ENCODE results near the gene DNAJA2.
A peak's percentile ranks its signal among the peaks of the same experiment; 100 is the strongest.
"Not testable (repeated sequence)": the region's sequence is repeated elsewhere in the genome, so short reads cannot be mapped to it uniquely, and the experiment has no call there.

Gene DNAJA2

DNA sequence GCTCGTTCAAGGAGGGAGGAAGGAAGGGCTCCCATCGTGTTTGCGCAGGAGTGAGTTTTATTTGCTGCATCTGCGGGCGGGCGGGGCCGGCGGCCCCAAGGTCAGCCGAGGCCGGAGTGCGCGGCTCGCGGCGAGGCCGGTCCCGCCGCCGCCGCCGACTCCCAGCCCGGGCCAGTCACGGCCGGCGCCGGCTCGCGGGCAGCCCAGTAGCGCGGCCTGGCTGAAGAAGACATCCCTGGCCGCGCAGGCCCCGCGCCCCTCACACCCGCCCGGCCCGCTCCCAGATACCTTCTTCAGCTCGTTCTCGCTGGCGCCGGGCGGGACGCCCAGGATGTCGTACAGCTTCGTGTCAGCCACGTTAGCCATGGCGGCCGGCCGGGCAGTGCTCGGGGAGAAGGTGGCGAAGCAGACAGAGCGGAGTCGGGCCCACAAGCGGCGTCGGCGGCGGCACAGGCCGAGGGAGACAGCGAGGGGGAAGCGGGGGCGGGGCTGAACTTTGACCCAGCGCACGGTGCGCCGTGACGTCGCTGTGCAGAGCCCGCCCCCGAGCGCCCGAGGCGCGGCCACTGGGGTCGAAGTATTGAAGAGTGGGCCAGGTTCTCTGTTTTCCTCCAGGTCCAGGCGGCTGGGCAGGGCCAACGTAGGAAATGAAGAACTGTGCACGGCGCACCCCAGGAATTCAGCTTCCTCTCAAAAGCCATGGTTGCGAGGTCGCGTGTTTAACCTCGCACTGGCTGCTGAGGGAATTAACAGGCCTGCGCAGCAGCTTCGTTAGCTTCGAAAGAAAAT, at the start of gene DNAJA2:
Gene DNAJA2 (minus strand): TSS at position 468 of the 789 bp plus-strand sequence. CDS start 102 bp downstream, at position 366.
- DNase-seq: peak; percentile 88

GRCh38 chr16:47019568-47019967, 46.1 kb upstream of the DNAJA2 start:
- no peak for DNase-seq

DNA sequence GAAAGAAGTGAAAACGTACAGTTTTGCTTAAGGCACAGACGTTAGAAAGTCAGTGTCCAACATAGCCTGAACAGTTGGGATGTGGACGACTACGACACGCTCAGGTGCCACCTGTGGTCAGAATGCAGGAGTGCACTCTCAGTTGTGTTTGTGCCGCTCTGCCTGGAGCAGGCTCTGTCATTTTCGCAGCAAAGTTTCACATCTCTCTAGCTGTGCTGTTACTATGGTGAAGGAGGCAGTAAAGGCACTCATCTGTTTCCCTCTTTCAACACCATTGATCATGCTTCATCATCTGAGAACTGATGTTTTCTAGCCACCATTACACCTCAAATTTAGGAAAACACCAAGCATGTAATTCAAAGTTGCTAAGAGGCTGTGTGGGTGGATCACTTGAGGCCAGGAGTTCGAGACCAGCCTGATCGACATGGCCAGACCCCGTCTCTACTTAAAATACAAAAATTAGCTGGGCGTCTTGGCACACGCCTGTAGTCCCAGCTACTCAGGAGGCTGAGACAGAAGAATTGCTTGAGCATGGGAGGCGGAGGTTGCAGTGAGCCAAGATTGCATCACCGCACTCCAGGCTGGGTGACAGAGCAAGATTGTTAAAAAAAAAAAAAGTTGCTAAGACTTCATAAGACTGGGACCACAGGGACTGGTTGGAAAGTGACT, 44.9 kb upstream of the DNAJA2 start:
- DNase-seq: peak; percentile 72

GRCh38 chr16:47017636-47018035, 44.2 kb upstream of the DNAJA2 start:
- DNase-seq: no peak

GRCh38 chr16:47016700-47017133, 43.2 kb upstream of the DNAJA2 start:
- peak; percentile 25 for DNase-seq

DNA sequence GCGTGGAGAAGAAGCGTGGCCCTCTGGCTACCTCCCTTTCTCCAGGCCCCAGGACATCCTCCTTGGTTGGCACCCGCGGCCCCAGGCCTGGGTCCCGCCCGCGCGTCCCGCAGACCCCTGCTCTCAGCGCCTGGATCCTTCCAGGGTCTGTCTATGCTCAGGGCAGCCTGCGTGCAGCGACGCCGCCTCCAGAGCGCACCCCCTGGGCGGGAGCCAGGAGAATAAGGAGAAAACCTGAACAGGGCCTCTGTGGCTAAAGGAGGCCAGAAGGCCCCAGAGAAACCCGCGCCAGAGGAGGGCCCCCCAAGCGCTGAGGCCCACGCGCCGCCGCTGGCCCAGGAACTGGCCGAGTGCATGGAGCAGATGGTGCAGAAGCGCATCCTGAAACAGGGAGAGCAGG, 40.4 kb upstream of the DNAJA2 start:
- no peak for DNase-seq

DNA sequence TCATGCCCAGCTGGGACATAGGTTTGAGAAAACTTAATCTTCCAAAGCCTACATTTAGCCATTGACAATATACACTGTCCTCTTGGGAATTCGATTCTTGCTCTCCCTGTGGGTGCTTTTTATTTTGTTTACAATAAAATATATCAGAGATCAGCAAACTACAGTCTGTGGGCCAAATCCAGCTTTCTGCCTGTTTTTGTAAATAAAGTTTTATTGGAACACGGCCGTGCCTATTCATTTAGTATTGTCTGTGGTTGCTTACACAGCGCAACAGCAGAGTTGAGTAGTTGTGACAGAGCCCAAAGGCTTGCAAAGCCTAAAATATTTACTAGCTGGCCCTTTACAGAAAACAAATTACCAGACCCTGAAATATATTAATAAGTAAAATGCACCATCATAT, 39.7 kb upstream of the DNAJA2 start:
- DNase-seq: no peak

DNA sequence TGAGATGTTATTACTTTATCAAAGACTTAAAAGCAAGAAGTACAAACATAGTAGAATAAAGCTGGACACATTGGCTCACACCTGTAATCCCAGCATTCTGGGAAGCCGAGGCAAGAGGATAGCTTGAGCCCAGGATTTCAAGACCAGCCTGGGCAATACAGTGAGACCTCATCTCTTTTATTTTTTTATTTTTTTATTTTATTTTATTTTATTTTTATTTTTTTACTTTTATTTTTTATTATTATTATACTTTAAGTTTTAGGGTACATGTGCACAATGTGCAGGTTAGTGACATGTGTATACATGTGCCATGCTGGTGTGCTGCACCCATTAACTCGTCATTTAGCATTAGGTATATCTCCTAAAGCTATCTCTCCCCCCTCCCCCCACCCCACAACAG, 37.3 kb upstream of the DNAJA2 start:
- not testable (repeated sequence) for DNase-seq

DNA sequence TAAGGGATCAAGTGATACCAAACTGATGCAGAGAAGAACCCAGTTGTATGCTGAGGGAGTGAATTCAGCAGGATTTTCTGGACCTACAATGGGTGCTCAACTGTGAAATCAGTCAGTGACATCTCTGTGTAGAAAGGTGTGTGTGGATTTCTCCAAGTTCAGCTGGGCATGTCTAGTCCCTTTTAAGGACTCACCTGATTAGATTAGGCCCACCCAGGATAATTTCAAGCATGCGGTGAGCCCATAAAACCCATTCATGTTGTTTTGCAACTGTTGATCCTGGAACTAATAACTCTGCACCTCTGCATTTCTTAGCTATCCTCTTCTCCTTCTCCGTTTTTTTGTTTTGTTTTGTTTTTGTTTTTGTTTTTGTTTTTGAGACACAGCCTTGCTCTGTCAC, 35.1 kb upstream of the DNAJA2 start:
- DNase-seq: no peak

DNA sequence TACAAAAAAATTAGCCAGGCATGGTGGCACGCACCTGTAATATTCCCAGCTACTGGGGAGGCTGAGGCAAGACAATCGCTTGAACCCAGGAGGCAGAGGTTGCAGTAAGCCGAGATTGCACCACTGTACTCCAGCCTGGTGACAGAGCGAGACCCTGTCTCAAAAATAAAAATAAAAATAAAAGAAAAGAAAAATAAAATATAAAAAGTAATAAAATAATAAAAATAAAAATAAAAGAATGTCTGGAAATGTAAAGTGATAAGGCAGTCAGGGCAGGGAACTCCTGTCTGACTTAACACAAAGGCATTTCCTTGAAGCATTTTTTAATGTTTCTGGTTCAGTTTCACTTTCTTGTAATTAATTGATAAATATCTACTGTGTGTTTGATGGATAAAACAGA, 34.7 kb upstream of the DNAJA2 start:
- no peak for DNase-seq

GRCh38 chr16:47004652-47005051, 31.2 kb upstream of the DNAJA2 start:
- no peak for DNase-seq

- not testable (repeated sequence) for DNase-seq
Measured at GRCh38 chr16:47000066-47000465, 26.6 kb upstream of the DNAJA2 start.

- no peak for DNase-seq
Measured at GRCh38 chr16:46997844-46998243, 24.4 kb upstream of the DNAJA2 start.

DNA sequence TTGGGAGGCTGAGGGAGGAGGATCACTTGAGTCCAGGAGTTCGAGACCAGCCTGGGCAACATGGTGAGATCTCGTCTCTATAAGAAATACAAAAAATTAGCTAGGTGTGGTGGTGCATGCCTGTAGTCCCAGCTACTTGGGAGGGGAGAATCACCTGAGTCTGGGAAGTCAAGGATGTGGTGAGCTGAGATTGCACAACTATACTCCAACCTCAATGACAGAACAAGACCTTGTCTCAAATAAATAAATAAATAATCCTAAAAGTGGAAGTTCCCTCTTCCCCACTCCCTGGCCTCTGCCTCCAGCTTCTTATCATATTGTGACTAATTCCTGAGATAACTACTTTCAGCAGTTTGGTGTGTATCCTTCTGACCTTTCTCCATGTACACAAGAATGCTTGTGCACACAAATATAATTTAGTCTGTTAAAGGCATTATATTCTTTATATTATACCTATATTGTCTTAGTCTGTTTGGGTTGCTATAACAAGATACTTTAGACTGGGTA, 23.5 kb upstream of the DNAJA2 start:
- no peak for DNase-seq

DNA sequence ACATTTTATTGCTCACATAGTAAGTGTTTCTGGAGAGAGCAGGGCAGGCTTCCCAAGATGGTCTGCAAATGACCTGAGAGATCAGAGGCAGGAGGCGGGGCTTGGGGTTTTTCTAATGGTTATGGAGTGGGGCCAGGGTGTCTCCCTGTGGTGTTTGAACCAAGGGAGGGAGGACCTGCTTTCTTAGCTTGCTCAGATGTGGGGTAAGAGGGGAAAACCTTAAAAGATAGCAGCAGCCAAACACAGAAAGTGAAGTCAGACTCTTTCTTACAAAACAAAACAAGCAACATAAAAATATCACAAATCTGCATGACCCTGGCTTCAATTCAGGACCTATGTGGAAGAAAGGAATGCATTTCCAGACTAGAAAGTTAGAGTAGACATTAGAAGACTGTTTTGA, 22.9 kb upstream of the DNAJA2 start:
- DNase-seq: no peak

- DNase-seq: no peak
Measured at GRCh38 chr16:46991729-46992704, 18.5 kb upstream of the DNAJA2 start.

DNA sequence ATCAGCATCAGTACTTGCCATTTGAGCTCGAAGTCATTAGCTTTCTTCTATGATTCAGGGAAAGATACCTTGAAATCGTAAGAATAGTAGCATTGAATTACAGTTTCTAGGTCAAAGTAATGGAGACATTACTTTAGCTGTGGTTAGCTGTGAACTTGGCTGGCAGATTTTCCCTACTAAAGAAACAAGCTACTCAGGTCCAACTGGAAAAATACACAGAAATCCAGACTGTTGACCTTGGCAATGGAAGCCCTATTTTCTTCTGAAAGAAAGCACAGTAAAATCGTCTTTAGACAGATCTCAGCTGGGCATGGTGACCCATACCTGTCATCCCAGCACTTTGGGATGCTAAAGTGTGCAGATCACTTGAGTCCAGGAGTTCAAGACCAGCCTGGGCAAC, 13.4 kb upstream of the DNAJA2 start:
- DNase-seq: no peak

DNA sequence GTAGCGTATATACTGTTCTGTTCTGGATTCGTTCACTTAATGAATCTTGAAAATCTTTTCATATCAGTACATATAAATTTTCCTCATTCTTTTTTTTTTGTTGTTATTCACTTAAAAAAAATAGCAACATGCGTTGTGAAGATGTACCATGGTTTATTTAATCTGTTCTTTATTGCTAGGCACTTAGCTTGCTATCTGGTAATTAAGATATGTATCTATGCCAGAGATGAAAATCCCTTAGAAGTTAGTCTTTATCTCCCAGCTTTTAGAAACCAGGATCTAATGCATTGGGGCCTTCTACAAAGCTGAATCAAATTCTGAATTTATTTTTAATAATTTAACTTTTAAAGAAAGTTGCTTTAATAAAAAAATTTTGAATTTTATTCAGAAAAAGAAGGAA, 13.0 kb upstream of the DNAJA2 start:
- no peak for DNase-seq

DNA sequence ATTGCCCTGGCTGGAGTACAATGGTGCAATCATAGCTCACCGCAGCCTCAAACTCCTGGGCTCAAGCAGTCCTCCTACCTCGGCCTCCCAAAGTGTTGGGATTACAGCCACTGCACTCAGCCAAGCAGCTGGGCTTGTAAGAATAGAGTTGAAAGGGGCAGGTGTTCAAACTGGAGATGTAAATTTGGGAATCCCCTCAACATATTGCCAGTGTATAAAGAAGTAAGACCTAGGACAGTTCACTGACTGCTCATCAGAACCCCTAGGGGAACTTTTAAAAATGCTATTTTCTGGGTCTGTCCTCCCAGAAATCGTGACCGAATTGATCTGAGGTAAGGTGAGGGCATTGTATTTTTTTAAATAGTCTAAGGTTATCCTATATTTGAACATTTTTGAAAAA, 8.9 kb upstream of the DNAJA2 start:
- DNase-seq: no peak

- DNase-seq: no peak
Measured at GRCh38 chr16:46980926-46981325, 7.5 kb upstream of the DNAJA2 start.

DNA sequence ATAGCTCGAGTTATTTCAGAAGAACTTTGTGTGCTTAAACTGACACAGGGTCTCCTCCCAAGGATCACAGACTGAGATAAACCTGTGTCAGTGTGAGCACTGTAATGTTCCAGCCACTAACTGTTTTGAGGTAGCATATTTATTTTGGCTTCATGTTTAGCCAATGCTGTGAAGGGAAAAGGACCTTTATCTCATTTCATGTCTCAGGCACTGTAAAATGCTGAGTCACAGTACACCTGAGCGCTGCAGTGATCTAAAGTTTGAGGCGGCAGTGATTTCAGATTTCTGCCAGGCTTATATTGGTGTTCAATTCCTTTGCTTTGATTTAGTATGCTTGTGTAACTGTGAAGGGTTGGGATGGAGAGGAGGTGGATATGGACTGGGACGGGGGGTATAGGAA, 3.1 kb upstream of the DNAJA2 start:
- DNase-seq: no peak

- no peak for DNase-seq
Measured at GRCh38 chr16:46975908-46976470, 2.5 kb upstream of the DNAJA2 start.

- no peak for DNase-seq
Measured at GRCh38 chr16:46975165-46975564, 1.7 kb upstream of the DNAJA2 start.

Data from CD4-positive, alpha-beta T cell treated with Interferon gamma for 1 hour (primary cell).